Uterus (tissue), 4 donors: ENCODE measurements around the gene LIX1L. TPM values are rescaled to one million over a fixed set of nuclear protein-coding genes. Genes with fewer than 3 reads are reported as not detected.
A peak's percentile ranks its signal among the peaks of the same experiment; 100 is the strongest.

Experiments
- DNase-seq, 2 donors: peaks; one replicate each; pipeline ENCODE4 v3.0.0-alpha.2; 2019 to 2020
- H3K27ac ChIP-seq, 2 donors: fragments of 200-600 bp; sonication (generic); 1 replicate in 1 of 2; 2 replicates in 1 of 2; pipeline ENCODE4 v1.5.1; 2016 to 2018
- H3K27me3 ChIP-seq, 2 donors: fragments of 200-600 bp; sonication (generic); one replicate each; pipeline ENCODE4 v1.5.1; 2018 to 2019; ENCODE audit warnings: control low read depth in 1 of 2
- H3K36me3 ChIP-seq, 2 donors: fragments of 200-600 bp; sonication (generic); one replicate each; pipeline ENCODE4 v1.5.1; 2019; ENCODE audit warnings: control low read depth in 1 of 2
- H3K4me1 ChIP-seq, 2 donors: fragments of 200-600 bp; sonication (generic); one replicate each; pipeline ENCODE4 v1.5.1; 2018 to 2019; ENCODE audit warnings: control low read depth in 1 of 2
- H3K4me3 ChIP-seq, 2 donors: fragments of 200-600 bp; sonication (generic); 1 replicate in 1 of 2; 2 replicates in 1 of 2; pipeline ENCODE4 v1.5.1; 2018 to 2019; ENCODE audit warnings: mild to moderate bottlenecking in 1 of 2
- H3K9me3 ChIP-seq, 2 donors: fragments of 200-600 bp; sonication (generic); one replicate each; pipeline ENCODE4 v1.5.1; 2019; ENCODE audit warnings: control low read depth in 1 of 2
- CTCF ChIP-seq, 4 experiments: fragments of 200-600 bp in 2 of 4; fragments of 450-650 bp in 2 of 4; sonication (generic) in 2 of 4; IDR thresholded peaks; one replicate each; pipeline ENCODE4 v1.5.1; 2016 to 2019; ENCODE audit warnings: antibody characterized with exemption in 4 of 4, mild to moderate bottlenecking in 2 of 4, moderate library complexity in 1 of 4
- POLR2A ChIP-seq, 2 donors: fragments of 450-650 bp; IDR thresholded peaks; one replicate each; pipeline ENCODE4 v1.6.1; 2016; ENCODE audit warnings: antibody characterized with exemption in 2 of 2, mild to moderate bottlenecking in 1 of 2, moderate library complexity in 1 of 2
- intact Hi-C: fragments of 100-400 bp; cut with DNase I; formaldehyde crosslinking; loops from one replicate; pipeline ENCODE4 v1.15.1; 2023; ENCODE audit warnings: low total_unique reads
- total RNA-seq, 4 donors: library from RNA; depleted of rRNA in 3 of 4; stranded (reverse); fragments of >200 nt in 3 of 4; gene quantifications; one replicate each; pipeline versions ENCODE4 v1.1.0 to v1.2.4, GENCODE V29; 2014 to 2023
- donor health status: DM: yes; HTN: yes; CAD: no.

Gene LIX1L
- total RNA-seq, 4 donors from 2014 or later = 12.3 to 69.0 (median 32.2) TPM

DNA sequence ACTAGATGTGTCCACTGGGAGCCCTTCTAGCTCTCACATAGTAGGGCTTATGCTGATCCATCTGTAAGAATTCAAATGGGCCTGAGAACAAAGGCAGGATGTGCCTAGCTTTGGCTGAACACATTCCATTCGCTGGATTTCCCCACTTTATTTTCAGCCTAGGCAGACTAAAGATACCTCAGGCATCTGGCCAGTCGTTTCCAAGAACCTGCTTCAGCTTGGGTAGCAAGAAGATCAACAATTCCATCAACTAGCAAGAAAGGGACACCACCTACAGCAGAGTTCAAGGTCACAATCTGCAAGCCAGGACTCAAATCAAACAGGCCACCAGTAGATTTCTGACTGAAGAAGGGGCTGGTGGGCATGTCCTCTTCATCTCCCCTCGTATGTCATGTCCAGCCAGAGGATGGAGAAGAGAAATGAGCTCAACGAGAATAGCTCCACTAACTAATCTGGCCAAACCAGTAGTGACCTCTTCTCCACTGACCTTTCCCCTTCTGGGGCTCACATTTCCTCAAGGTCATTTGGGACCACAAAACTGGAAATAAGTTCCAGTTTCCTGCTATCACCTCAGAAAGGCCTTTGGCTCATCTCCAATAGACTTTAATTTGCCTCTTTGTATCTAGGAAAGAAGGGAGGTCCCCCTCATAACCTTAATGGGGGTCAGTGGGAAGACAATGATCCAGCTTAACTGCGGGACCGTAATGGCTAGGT, 24.4 kb upstream of the LIX1L start:
- Histone ChIP-seq H3K4me1 (peaks cover 12 to 31% of the 10 kb centered on the region in 2 donors), H3K27ac (peak overlapping the region; percentile 96 to 100), H3K4me3 (no peak overlapping the region), H3K36me3 (no peaks in the 10 kb centered on the region), H3K9me3 (no peaks in the 10 kb centered on the region), H3K27me3 (no peaks in the 10 kb centered on the region)
- TF ChIP-seq POLR2A (IDR thresholded peaks at IDR 0.05) (no peak), CTCF (IDR thresholded peaks at IDR 0.05) (no peak)
- DNase-seq = peak; percentile 22 to 63
- intact Hi-C loops = no loop called here

DNA sequence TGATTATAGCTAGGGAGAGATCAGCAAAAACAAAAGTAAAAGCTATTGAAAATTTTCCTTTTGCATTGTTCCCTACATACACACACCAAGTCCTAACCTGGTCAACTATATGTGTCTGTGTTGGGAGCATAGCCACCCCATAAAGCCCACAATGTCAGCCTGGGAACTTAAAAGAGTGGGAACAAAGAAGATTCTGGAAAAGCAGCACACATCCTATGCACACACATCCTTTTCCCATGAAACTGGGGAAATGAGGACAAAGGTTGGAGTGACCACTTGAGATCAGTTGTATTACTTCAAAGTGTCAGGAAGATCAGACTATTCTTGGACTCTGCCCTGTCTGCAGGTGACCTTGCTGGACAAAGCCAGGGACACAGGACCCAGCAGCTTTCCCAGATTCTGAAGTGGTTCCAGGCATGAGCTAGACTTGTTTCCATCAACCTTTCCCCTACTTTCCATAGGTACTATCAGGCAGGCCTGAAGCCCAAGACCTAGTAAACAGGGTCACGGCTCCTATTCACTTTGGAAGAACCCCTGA, 22.7 kb upstream of the LIX1L start:
- DNase-seq = peak in 1 of 2 donors; percentile 36
- Histone ChIP-seq H3K9me3 (no peaks in the 10 kb centered on the region), H3K27ac (peak overlapping the region; percentile 96 to 100), H3K4me3 (no peak overlapping the region), H3K27me3 (no peaks in the 10 kb centered on the region), H3K36me3 (no peaks in the 10 kb centered on the region), H3K4me1 (peaks cover 12 to 31% of the 10 kb centered on the region in 2 donors)
- intact Hi-C loops = no loop called here
- TF ChIP-seq CTCF (IDR thresholded peaks at IDR 0.05) (no peak), POLR2A (IDR thresholded peaks at IDR 0.05) (no peak)

GRCh38 chr1:145979746-145980456, 22.1 kb upstream of the LIX1L start:
- Histone ChIP-seq H3K27me3 (no peaks in the 10 kb centered on the region), H3K36me3 (no peaks in the 10 kb centered on the region), H3K4me1 (peaks cover 12 to 27% of the 10 kb centered on the region in 2 donors), H3K27ac (peak overlapping the region; percentile 96 to 100), H3K9me3 (no peaks in the 10 kb centered on the region), H3K4me3 (peak overlapping the region in 1 of 2 donors; percentile 28)
- peak in 1 of 2 donors; percentile 1 for TF ChIP-seq POLR2A (IDR thresholded peaks at IDR 0.05)
- TF ChIP-seq CTCF (IDR thresholded peaks at IDR 0.05) = no peak
- intact Hi-C loops = loop anchor here (5.0 kb wide), 1 partner anchor 32 kb away; no protein-coding TSS in a partner anchor
- DNase-seq = no peak

- peak overlapping the region; percentile 22 to 28 for H3K4me3 ChIP-seq
- peak; percentile 91 to 98 for DNase-seq
- H3K27ac ChIP-seq = peak overlapping the region; percentile 96 to 100
- H3K27me3 ChIP-seq = no peaks in the 10 kb centered on the region
- peak; percentile 4 to 19 (median 10) for TF ChIP-seq CTCF (IDR thresholded peaks at IDR 0.05)
- TF ChIP-seq POLR2A (IDR thresholded peaks at IDR 0.05) = peak; percentile 91
- no peaks in the 10 kb centered on the region for H3K9me3 ChIP-seq
- H3K4me1 ChIP-seq = peaks cover 12 to 27% of the 10 kb centered on the region in 2 donors
- intact Hi-C loops = loop anchor here (5.0 kb wide), 1 partner anchor 33 kb away; no protein-coding TSS in a partner anchor
- no peaks in the 10 kb centered on the region for H3K36me3 ChIP-seq
Observed at GRCh38 chr1:145978854-145979745, 21.3 kb upstream of the LIX1L start.
